ENCODE measurements around the gene CCAR1. TPM values are rescaled to one million over a fixed set of nuclear protein-coding genes. Genes with fewer than 3 reads are reported as not detected.

CCAR1 gene
- total RNA-seq, 6 experiments from 2014 or later = 16.9 to 30.6 (median 22.4) TPM

DNA sequence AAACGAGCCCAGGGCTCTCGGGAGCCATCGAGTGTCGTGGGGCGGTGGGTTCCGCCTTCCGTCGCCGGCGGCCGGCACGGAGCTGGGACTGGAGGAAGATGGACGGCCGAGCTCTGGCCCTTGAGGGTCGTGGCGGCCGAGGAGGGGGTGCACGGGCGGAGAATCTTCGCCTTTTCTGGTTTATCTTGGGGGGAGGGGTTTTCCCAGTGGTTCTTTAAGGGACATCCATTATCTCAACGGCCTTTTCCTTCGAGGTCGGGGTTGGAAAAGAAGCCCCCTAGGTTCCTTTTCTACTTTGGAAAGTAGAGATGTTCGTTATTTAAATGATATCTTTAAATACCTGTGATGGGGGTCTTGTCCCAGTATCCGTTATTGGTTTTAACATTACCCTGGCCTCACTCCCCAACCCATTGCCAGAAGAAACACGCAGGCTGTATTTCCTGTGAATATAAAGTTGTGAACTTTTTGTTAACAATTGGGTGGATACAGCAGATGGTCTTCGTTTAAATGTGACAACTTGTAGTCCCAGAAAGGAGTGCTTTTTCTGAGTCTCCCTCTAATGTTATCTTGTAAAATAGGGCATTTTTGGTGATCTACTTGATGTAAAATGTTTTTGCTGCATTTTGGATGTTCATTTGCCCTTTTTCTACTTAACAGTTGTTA lies 765 bp downstream of the CCAR1 start:
- peaks cover 0 to 28% (median 10%) of the 10 kb centered on the region in 4 donors for H3K36me3 ChIP-seq
- ATAC-seq (no peak), DNase-seq (no peak)
- intact Hi-C loops (cut with DNase I) = no loop called here
- no peaks in the 10 kb centered on the region for H3K9me3 ChIP-seq
- whole genome bisulfite sequencing (ENCODE audit: insufficient coverage, low coverage, low lambda C conversion rate, missing lambda C conversion rate) = under 1% methylated on average over 15 of the region's 27 CpGs
- H3K27me3 ChIP-seq = no peaks in the 10 kb centered on the region
- no peak for TF ChIP-seq CTCF (IDR thresholded peaks at IDR 0.05)
- TF ChIP-seq POLR2A (IDR thresholded peaks at IDR 0.05) = no peak
- H3K4me3 ChIP-seq = peak overlapping the region; percentile 84 to 98 (median 95)
- H3K27ac ChIP-seq = peak overlapping the region; percentile 86 to 89 (median 89)
- H3K4me1 ChIP-seq = peaks cover 0 to 9% (median 4%) of the 10 kb centered on the region in 4 donors

- H3K4me1 ChIP-seq = peaks cover 0 to 9% (median 4%) of the 10 kb centered on the region in 4 donors
- H3K27me3 ChIP-seq = no peaks in the 10 kb centered on the region
- TF ChIP-seq POLR2A (IDR thresholded peaks at IDR 0.05) (no peak), CTCF (IDR thresholded peaks at IDR 0.05) (no peak)
- intact Hi-C loops (cut with DNase I) = no loop called here
- WGBS (ENCODE audit: insufficient coverage, low coverage, low lambda C conversion rate, missing lambda C conversion rate) = 94% methylated on average over 14 of the region's 14 CpGs
- DNase-seq (no peak), ATAC-seq (no peak)
- H3K4me3 ChIP-seq = no peak overlapping the region
- H3K9me3 ChIP-seq = no peaks in the 10 kb centered on the region
- peaks cover 2 to 52% (median 18%) of the 10 kb centered on the region in 4 donors for H3K36me3 ChIP-seq
- no peak overlapping the region for H3K27ac ChIP-seq
These were observed 4.0 kb downstream of the CCAR1 start for GRCh38 chr10:68725016-68725415.

GRCh38 chr10:68727146-68727545 lies 6.1 kb downstream of the CCAR1 start:
- no peak overlapping the region for H3K4me3 ChIP-seq
- peaks cover 0 to 7% (median 3%) of the 10 kb centered on the region in 4 donors for H3K4me1 ChIP-seq
- peaks cover 6 to 72% (median 25%) of the 10 kb centered on the region in 4 donors for H3K36me3 ChIP-seq
- H3K27me3 ChIP-seq = no peaks in the 10 kb centered on the region
- ATAC-seq = no peak
- H3K9me3 ChIP-seq = no peaks in the 10 kb centered on the region
- intact Hi-C loops (cut with DNase I) = no loop called here
- TF ChIP-seq POLR2A (IDR thresholded peaks at IDR 0.05) (no peak), CTCF (IDR thresholded peaks at IDR 0.05) (no peak)
- 84% methylated on average over 6 of the region's 9 CpGs for WGBS (ENCODE audit: insufficient coverage, low coverage, low lambda C conversion rate, missing lambda C conversion rate)
- DNase-seq = no peak
- no peak overlapping the region for H3K27ac ChIP-seq

GRCh38 chr10:68732651-68733050 lies 11.6 kb downstream of the CCAR1 start:
- no peak for DNase-seq
- intact Hi-C loops (cut with DNase I) = no loop called here
- peaks cover 7 to 70% (median 24%) of the 10 kb centered on the region in 4 donors for H3K36me3 ChIP-seq

More at GRCh38 chr10:68732651-68733050, 11.6 kb downstream of the CCAR1 start:
- Histone ChIP-seq H3K27ac (no peak overlapping the region), H3K4me3 (no peak overlapping the region), H3K27me3 (no peaks in the 10 kb centered on the region), H3K9me3 (no peaks in the 10 kb centered on the region), H3K4me1 (no peaks in the 10 kb centered on the region)
- 88% methylated on average over 8 of the region's 8 CpGs for WGBS (ENCODE audit: insufficient coverage, low coverage, low lambda C conversion rate, missing lambda C conversion rate)
- ATAC-seq = no peak
- TF ChIP-seq CTCF (IDR thresholded peaks at IDR 0.05) (no peak), POLR2A (IDR thresholded peaks at IDR 0.05) (no peak)
